Mammary epithelial cell (primary cell): ENCODE results near the gene ULK4.

Experiments
- EZH2 ChIP-seq: IDR thresholded peaks from 2 replicates; pipeline ENCODE4 v1.6.1; 2012; ENCODE audit warnings: low read length, inconsistent platforms, borderline replicate concordance
- TF ChIP-seq, protein P1 (sequence below), 2 donors: IDR thresholded peaks in 1 of 2; conservative IDR thresholded peaks in 1 of 2; 2 replicates each; pipeline ENCODE4 v1.5.1; 2011 to 2012; ENCODE audit warnings: inconsistent platforms in 2 of 2, low read length in 2 of 2, mild to moderate bottlenecking in 2 of 2, control low read depth in 1 of 2, low read depth in 1 of 2; ENCODE audit not compliant: insufficient read depth in 1 of 2; ENCODE audit errors: extremely low read depth in 1 of 2

GRCh38 chr3:41489231-41489630, 472.7 kb downstream of the ULK4 start:
- TF ChIP-seq, protein P1, sequence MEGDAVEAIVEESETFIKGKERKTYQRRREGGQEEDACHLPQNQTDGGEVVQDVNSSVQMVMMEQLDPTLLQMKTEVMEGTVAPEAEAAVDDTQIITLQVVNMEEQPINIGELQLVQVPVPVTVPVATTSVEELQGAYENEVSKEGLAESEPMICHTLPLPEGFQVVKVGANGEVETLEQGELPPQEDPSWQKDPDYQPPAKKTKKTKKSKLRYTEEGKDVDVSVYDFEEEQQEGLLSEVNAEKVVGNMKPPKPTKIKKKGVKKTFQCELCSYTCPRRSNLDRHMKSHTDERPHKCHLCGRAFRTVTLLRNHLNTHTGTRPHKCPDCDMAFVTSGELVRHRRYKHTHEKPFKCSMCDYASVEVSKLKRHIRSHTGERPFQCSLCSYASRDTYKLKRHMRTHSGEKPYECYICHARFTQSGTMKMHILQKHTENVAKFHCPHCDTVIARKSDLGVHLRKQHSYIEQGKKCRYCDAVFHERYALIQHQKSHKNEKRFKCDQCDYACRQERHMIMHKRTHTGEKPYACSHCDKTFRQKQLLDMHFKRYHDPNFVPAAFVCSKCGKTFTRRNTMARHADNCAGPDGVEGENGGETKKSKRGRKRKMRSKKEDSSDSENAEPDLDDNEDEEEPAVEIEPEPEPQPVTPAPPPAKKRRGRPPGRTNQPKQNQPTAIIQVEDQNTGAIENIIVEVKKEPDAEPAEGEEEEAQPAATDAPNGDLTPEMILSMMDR (conservative IDR thresholded peaks at IDR 0.05 in 1 of 2, IDR thresholded peaks at IDR 0.05 in 1 of 2; ENCODE audit: extremely low read depth in 1 of 2, insufficient read depth in 1 of 2, low read depth in 1 of 2, low read length in 2 of 2): no peak
- TF ChIP-seq EZH2: no peak
